Activated CD8-positive, alpha-beta memory T cell treated with anti-CD3 and anti-CD28 coated beads, Interleukin-2, amount 50 U/mL, for 24 hours (primary cell): ENCODE data around the gene MCAT.
"Not testable (repeated sequence)": the region's sequence is repeated elsewhere in the genome, so short reads cannot be mapped to it uniquely, and the experiment has no call there.

Experiments
- DNase-seq: peaks from one replicate; pipeline ENCODE4 v3.0.0-alpha.2; 2020; ENCODE audit errors: extremely low read depth

MCAT gene

DNA sequence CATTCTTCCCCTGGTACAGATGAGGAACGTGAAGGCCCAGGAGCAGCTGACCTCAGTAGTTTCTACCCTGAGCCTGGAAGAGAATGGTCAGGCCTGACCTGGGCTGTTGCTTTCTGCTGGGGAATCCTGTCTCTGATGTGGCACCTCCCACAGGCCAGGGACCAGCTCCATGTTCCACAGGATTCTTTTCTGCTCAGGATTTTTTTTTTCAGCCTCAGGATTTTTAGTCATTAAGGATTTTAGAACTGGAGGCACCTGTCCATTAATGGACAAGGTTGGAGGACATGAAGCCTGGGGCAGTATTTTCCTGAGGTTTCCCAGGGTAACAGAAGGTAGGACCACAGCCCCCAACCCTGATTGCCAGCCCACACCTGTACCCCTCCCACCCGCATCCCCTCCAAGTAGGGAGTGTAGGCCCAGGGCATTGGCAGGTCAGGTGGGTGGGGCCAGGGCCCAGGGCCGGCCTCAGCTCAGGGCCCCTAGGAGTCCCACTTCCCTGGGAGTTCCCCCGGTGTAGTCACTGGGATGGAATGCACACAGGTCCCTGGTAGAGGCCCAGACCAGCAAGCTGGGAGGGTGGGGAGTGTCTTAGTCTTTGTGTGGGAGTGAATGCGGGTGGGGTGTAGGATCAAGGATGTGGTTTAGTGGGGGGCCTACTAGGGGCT lies 16.6 kb downstream of the MCAT start:
- no peak for DNase-seq

DNA sequence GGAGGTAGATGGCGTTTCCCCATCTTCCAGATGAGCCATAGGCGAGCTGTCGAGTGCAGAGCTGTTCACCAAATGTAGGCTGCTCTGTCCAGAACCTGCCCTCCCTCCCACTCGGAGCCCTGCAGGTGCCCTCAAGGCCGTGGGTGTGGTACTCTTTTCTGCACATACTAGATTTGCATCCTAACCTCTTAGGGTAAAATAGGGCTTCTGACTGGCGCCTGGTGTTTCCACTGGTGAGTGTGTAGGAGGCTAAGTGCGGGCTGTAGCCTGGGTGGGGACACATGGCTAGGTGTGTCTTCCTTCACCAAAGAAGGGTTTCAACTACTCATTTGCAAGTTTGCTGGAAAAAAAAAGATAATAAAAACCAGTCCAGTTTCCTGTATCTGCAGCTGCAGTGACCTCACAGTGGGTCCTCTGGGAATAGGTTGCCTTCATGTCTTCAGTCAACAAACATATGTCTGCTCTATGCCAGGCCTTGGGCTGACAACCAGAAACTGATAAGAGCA lies 24.2 kb downstream of the MCAT start:
- no peak for DNase-seq

DNA sequence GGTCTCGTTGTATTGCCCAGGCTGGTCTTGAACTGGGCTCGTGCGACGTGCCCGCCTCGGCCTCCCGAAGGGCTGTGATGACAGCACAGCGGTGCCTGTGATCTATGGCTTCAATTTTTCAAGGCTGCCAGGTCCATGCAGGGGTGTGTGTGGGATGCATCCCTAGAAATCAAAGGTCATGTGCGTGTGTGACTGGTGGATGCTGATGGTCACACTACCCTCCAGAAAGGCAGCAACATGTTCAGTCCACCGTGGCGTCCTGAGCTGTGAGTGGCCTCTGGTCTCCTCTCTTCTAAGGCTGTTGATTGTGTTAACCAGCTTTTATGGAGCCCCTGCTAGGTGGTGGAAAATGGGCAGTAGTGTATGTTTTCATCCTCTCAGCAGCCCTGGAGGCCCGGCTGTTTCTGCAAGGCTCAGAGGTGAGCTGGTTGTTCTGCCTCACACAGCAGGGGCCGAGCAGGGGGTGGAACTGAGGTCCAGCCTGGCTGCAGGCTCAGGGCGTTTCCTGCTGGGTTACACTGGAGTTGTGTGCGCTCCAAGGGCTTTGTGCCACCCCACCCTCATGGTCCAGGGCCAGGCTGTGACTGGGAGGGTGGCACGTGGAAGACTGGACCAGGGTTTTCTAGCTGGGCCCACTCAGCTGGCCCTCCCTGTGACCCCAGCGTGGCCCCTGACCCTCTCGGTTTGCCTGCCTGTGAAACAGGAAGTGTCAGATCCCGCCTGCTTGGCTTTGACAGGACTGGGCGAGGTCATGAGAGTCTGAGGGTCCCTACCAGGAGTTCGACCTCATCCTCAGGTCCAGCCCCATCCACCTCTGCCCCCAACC lies 25.0 kb downstream of the MCAT start:
- no peak for DNase-seq

DNA sequence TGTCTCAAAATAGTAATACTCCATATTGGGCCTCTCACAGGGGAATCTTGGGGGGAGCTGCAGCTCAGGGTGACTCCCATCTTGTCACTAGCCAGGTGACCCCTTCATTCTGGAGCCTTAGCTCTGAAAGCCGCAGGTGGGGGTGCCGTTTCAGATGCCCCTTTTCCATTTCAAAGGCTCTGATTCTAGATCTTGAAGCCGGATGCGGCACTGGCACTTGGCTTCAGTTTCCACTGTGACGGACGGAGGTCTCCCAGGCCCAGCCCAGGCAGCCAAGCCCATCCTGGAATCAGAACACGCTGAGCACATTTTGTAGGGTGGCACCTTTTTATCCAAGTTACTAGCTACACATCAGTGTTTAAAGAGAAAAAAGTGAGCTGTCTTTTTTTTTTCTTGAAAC lies 26.3 kb downstream of the MCAT start:
- DNase-seq = no peak

DNA sequence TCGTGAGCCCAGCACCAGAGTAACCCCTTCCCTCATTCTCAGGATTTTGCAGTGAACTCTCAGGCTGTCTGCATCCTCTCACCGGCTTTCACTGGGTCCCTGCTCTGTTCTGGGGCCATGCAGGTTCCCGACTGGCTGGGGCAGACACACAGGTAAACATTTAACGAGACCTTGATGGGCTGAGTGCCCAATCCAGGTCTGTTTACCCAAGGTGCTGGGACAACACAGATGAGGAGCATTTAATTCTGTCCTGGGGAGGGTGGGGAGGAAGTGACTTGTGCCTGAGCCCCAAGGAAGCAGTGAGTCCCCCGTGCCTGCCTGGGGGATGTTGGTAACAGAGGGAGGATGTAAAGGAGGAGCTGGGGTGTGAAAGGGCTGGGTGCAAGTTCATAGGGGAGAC lies 28.2 kb downstream of the MCAT start:
- no peak for DNase-seq

DNA sequence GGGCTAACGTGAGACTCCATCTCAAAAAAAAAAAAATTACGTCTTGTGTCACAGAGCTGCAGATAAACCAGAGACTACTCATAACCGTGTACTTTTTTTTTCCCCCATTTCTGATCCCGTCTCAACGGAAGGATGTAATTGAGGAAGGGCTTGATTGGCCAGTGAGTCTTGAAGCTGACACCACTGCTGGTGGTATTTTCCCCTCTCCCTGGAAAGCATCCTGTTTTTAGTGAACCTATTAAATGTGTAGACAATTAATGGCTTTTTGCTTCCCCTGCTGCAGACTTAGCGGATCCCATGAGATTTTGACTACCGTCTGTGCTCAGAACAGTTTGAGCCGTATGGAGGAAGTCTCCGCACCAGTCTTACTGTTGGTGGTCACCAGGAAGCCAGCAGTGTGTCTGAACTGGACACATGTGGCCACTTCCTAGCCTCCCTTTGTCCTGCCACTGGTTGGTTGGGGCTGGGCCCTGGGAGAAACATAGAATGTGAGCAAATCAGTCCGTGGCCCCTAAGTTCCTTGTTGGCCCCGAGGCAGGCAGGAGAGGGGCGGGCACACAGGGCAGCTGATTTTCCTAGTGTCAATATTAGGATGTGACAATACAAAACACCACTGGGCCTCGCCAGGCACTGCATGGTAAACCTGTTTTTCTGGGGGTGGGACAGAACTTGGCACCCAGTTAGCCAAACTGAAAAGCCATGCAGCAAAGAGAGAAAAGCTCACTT lies 29.5 kb downstream of the MCAT start:
- no peak for DNase-seq

DNA sequence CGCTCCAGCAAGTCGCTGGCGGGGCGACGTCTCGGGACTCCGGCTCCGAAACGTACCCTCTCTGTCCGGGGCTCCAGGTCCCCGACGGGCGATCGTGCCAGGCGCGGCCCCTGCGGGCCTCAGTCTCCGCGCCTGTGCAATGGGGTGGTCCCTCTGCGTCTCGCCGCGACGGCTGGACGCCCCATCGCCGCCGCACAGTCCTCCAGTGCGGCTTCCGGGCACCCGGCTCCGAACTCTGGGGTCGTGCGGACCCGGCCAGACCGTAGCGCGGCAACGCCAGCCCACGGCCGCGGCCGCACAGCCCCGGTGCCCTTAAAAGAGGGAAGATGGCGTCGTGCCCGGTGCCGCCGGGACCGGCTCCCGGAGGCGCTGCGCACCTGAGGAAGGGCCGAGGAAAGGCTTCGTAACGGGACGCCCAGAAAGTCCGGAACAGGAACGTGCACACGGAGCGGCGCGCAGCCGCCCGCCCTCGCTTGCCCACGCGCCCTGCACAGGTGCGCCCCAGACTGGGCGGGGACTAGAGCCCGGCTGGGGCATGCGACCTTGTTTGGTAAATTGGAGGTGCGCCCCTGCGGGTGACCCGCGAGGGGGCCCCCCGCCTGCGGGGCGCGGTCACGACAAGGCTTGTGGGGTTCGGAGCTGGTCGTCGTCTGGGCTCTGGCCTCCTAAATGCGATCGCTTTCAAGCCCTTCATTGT lies 32.1 kb downstream of the MCAT start:
- no peak for DNase-seq

DNA sequence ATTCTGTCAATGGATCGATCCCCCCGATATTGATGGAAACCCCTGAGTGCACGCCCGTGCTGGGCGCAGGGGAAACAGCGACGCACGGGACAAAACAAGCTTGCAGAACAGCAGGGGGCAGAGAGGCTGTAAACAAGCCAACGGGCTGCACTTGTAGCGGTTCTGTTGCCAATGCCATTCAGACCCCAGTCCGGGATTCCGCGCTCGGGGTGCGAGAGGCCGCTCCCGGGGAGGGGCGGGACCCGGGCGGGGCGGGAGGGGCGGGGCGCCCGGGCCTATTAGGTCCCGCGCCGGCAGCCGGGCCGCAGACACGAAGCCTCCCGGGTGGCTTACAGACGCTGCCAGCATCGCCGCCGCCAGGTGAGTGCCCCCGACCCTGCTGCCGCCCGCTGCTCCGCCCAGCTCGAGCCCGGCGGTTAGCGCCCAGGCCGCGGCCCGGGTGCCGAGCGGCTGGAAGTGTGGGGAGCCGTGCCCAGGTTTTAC lies 32.7 kb downstream of the MCAT start, which contains the start of gene BIK:
Gene BIK (plus strand): TSS at position 307 of the 483 bp plus-strand sequence. CDS start 13,273 bp downstream, outside the sequence.
- DNase-seq = no peak

DNA sequence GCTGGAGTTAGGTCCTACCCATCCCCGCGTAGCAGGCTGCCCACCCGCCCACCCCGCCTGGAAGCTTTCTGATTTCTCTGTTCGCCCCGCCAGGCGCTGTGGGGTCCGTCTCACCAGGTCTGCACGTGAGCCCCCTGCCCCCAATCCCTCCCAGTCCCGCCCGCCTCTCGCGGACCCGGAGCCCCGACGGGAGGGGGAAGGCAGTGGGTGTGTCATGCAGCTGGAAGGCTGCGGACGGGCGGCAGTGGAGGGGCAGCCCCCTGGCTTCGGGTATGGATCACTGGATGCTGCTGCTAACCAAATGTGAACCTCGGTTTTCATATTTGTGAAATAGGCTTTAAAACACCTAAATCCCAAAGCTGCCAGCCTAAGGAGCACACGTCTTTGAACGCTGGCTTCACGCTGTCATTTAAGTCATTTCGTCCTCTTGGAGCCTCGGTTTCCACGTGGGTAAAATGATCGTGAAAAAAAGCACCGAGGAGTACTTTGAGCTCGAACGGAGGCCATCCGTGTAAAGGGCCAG lies 33.2 kb downstream of the MCAT start:
- no peak for DNase-seq

DNA sequence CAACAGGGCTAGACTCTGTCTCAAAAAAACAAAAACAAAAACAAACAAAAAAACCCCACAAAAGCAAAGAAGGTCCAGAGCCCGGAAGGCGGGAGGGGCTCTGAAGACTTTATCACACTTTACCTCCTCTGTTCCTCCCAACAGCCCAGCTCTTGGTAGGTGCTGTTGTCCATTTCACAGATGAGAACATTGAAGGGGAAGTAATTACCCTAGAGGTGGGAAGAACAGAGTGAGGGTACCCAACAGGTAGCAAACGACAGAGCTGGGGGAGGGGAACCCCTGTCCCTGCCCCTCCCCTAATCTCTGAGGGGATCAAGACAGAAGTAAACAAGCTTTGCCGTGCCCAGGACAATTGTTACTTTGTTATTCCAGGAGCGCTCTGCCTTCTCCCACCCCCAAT lies 33.7 kb downstream of the MCAT start:
- no peak for DNase-seq

DNA sequence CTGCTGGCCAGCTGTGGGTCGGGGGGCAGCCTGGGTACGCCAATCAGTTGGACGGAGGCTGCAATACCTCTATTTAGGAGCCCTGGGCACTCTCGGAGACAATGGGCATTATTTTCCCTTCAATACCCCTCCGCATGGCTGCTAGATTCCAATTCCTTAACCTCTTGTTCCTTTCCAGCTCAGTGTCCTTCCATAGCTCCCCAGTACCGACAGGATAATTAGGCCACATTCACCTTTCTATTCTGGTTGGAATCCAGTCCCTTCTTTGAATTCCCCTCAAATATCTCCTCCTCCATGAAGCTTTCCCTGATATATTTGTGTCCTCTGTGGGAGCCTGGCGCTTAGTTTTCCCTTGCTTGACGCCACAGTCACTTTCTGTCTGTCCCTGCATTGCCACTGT lies 36.9 kb downstream of the MCAT start:
- DNase-seq = no peak

DNA sequence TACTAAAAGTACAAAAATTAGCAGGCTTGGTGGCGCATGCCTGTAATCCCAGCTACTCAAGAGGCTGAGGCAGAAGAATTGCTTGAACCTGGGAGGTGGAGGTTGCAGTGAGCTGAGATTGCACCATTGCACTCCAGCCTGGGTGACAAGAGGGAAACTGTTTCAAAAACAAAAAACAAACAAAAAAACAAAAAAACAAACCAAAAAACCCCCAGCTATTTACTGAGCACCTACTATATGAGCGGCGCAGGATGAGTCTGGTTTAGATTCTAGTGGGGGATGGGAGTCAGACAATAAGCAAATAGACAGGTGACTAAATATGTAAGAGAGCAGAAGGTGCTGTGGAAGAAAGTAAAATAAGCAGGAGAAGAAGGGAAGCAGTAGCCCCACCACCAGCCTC lies 38.2 kb downstream of the MCAT start:
- DNase-seq = not testable (repeated sequence)

DNA sequence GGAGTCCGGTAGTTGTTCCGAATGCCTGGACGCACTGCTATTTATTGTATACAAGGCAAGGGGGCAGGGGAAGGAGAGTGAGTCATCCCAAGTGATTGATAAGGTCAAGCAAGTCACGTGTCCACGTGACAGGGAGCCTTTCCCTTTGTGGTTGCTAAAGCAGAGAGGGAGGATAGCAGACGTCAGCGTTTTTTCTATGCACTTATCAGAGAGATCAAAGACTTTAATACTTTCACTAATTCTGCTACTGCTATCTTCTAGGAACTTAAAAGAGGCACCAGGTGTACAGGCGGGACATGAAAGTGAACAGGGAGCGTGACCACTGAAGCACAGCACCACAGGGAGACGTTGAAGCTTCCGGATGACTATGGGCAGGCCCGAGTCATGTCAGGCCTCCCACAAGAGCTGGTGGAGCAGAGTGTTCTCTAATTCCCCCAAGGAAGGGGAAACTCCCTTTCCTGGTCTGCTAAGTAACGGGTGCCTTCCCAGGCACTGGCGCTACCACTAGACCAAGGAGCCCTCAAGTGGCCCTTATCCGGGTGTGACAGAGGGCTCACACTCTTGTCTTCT lies 39.1 kb downstream of the MCAT start:
- DNase-seq = not testable (repeated sequence)

DNA sequence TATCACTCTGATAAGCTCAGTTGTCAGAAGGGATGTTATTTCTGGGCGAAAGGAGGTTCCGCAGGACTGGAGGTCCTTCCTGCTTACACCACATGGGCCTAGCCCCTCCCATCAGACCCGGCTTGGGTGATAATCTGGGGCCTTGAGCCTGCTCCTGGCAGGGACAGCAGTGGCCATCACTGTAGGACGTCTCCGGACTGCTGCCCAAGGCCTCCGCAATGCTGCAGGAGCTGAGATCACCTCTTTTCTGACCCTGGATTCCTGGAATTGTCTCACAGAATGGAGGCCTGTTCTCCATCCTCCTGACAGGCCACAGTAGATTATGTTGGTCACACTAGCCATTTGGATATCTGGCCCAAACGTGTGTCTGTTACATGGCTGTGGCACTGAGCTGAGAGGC lies 41.9 kb downstream of the MCAT start:
- no peak for DNase-seq

DNA sequence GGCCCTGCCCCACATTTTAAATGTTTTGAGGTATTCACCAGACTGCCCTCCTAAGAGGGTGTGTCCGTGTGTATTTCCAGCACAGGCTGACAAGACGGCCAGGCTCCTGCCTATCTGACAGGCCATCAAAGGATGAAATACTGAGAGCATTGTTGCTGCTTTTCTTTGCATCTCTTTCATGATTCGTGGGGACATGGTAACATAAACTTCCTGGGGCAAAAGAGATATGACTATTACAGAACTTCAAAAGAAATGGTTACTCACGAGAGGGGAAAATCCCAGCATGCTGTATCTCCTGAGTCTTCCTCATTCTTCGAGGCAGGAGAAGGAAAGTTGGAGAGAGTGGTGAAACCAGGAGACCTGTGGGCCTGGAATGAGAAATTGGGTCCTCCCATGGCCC lies 43.0 kb downstream of the MCAT start:
- DNase-seq = no peak

DNA sequence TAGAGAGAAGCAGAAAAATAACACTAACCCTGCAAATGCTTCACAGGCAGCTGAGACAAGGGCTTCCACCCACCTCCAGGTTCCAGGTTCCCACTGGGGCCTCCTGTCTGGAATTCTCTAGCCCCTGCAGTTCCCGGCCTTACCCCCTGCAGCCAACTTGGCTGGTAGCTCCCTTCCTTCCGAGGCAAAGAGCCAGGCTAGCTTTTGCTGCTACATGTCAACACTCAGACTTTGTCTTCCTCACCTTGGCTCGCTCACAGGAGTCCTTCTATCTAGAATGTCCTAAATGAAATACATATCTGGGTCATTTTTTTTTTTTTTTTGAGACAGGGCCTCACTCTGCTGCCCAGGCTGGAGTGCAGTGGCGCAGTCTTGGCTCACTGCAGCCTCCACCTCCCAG lies 44.1 kb downstream of the MCAT start:
- DNase-seq = no peak

DNA sequence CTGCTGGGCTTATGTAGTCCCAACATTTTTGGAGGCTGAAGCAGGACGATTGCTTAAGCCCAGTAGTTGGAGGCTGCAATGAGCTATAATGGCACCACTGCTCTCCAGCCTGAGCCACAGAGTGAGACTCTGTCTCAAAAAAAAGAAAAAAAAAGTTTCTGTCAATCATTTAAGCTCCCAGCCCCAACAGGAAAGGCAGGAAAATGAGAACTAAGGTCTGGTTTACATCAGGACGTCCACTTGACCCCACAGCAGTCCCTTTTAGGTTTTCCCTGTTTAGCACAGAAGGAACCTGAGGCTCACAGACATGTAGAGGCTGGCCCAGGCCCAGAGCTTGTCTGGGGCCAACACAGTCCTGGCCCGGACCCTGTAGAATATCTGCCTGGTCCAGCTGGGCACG lies 44.8 kb downstream of the MCAT start:
- no peak for DNase-seq

DNA sequence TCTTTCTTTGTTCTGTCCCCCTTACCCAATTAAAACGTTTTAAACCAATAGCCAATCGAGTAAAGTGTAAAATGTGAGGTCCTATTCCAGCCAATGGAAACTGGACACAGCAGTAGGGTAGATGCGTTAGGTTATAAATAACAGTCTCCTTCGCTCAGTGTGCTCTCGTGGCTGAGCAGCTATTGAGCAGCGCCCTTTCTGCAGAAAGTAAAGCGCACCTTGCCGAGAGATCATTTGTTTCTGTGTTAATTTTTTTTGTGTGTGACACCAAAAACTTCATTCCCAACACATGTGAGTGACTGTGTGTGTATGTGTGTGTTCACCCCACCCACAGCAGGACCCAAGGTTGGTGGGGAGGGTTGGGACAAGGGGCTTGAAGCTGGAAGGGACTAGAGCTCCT lies 46.8 kb downstream of the MCAT start:
- DNase-seq = no peak

DNA sequence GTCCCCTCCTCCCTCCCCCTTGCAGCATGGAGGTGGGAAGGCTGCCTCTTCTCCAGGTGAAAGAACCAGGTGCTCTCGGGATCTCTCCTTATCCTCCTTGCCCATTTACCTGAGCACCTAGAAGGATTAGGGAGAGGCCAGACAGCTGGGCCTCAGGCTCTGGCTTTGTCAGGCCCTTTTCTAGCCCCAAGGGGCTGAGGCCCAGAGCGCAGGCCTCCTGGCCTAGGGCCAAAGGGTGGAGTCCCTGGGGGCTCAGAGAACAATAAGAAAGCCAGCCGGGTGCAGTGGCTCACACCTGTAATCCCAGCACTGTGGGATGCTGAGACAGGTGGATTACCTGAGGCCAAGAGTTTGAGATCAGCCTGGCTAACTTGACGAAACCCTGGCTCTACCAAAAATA lies 48.6 kb downstream of the MCAT start:
- no peak for DNase-seq

DNA sequence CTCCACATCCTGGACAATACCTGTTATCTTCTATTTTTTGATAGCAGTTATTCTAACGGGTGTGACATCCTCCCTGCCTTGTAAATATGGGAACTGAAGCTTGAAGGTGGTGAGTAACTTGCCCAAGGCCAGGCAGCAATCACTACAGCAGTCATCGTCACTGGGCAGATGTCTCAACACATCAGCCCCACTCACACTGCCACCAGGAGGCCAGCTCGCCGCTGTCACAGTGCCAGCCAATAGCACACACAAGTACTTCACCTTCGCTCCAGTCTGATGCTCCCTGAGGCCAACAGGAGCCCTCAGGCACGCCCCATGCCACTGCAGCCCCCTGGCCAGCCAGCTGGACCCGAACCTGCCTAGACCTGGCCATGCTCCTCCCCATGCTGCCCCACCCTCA lies 49.1 kb downstream of the MCAT start:
- DNase-seq = no peak

DNA sequence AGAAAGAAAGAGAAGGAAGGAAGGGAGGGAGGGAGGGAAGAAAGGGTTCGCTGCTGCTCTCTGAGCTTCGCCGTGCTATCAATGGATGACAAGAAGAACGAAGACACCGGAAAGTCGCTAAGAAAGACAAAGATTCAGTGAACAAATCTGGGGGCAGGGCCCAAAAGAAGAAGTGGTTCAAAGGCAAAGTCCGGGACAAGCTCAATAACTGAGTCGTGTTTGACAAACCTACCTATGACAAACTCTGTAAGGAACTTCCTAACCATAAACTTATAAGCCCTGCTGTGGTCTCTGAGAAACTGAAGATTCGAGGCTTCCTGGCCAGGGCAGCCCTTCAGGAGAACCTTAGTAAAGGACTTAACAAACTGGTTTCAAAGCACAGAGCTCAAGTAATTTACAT lies 51.1 kb downstream of the MCAT start:
- DNase-seq = no peak
